ENCODE results near the gene CPE. TPM values are rescaled to one million over a fixed set of nuclear protein-coding genes. Genes with fewer than 3 reads are reported as not detected.

CPE gene
- total and polyA plus RNA-seq, 12 donors = 24.8 to 272 (median 117) TPM

GRCh38 chr4:165516281-165516833, 137.5 kb downstream of the CPE start:
- no peak for TF ChIP-seq CTCF (IDR thresholded peaks at IDR 0.05)
- no peak for TF ChIP-seq POLR2A (IDR thresholded peaks at IDR 0.05)

GRCh38 chr4:165517216-165517615, 138.4 kb downstream of the CPE start:
- Histone ChIP-seq H3K4me1 (replicated peaks in 1 of 2) (no peaks in the 10 kb centered on the region), H3K27me3 (no peaks in the 10 kb centered on the region), H3K36me3 (replicated peaks in 1 of 2) (no peaks in the 10 kb centered on the region), H3K27ac (no peak overlapping the region), H3K9me3 (replicated peaks in 1 of 3) (no peaks in the 10 kb centered on the region), H3K4me3 (no peak overlapping the region)
- intact Hi-C loops (cut with DNase I) = no loop called here
- WGBS, 4 donors = 69 to 93% (median 77%) methylated on average over 1 of the region's 1 CpG
- DNase-seq = no peak
- no peak for TF ChIP-seq POLR2A (IDR thresholded peaks at IDR 0.05)

More at GRCh38 chr4:165516281-165516833, 137.5 kb downstream of the CPE start:
- intact Hi-C loops (cut with DNase I) = no loop called here
- no peak overlapping the region for H3K27ac ChIP-seq
- H3K4me3 ChIP-seq = no peak overlapping the region
- no peak for DNase-seq
- H3K4me1 ChIP-seq (replicated peaks in 1 of 2) = no peaks in the 10 kb centered on the region
- H3K9me3 ChIP-seq (replicated peaks in 1 of 3) = no peaks in the 10 kb centered on the region
- H3K36me3 ChIP-seq (replicated peaks in 1 of 2) = no peaks in the 10 kb centered on the region
- no peaks in the 10 kb centered on the region for H3K27me3 ChIP-seq
- 61 to 76% (median 73%) methylated on average over 6 of the region's 6 CpGs for WGBS, 4 donors

- intact Hi-C loops (cut with DNase I) = no loop called here
- no peaks in the 10 kb centered on the region for H3K27me3 ChIP-seq
- TF ChIP-seq POLR2A (IDR thresholded peaks at IDR 0.05) (no peak), CTCF (IDR thresholded peaks at IDR 0.05) (no peak)
- no peak overlapping the region for H3K4me3 ChIP-seq
- H3K27ac ChIP-seq = no peak overlapping the region
- H3K9me3 ChIP-seq (replicated peaks in 1 of 3) = no peaks in the 10 kb centered on the region
- no peaks in the 10 kb centered on the region for H3K4me1 ChIP-seq (replicated peaks in 1 of 2)
- 71 to 100% (median 83%) methylated on average over 1 of the region's 1 CpG for WGBS, 4 donors
- no peak for DNase-seq
- no peaks in the 10 kb centered on the region for H3K36me3 ChIP-seq (replicated peaks in 1 of 2)
Measured at GRCh38 chr4:165518024-165518616, 139.3 kb downstream of the CPE start.

GRCh38 chr4:165518686-165519085, 139.9 kb downstream of the CPE start:
- no peaks in the 10 kb centered on the region for H3K9me3 ChIP-seq (replicated peaks in 1 of 3)

More at GRCh38 chr4:165518686-165519085, 139.9 kb downstream of the CPE start:
- Histone ChIP-seq H3K36me3 (replicated peaks in 1 of 2) (no peaks in the 10 kb centered on the region), H3K27me3 (no peaks in the 10 kb centered on the region), H3K27ac (no peak overlapping the region), H3K4me3 (no peak overlapping the region), H3K4me1 (replicated peaks in 1 of 2) (no peaks in the 10 kb centered on the region)
- no peak for TF ChIP-seq POLR2A (IDR thresholded peaks at IDR 0.05)
- TF ChIP-seq CTCF (IDR thresholded peaks at IDR 0.05) = no peak
- WGBS, 4 donors = 37 to 74% (median 57%) methylated on average over 1 of the region's 1 CpG
- intact Hi-C loops (cut with DNase I) = no loop called here
- DNase-seq = no peak

Data from adrenal gland (tissue), 12 donors.